Measurements from ENCODE around the gene SNX25.
"Not testable (repeated sequence)": the region's sequence is repeated elsewhere in the genome, so short reads cannot be mapped to it uniquely, and the experiment has no call there.

SNX25 gene

GRCh38 chr4:185344743-185345538 is 135.5 kb downstream of the SNX25 start:
- DNase-seq (ENCODE audit: low read depth) = no peak

- DNase-seq (ENCODE audit: low read depth) = no peak
These were observed 137.7 kb downstream of the SNX25 start for GRCh38 chr4:185346975-185347601.

GRCh38 chr4:185351691-185352090 is 142.3 kb downstream of the SNX25 start:
- no peak for DNase-seq (ENCODE audit: low read depth)

- no peak for DNase-seq (ENCODE audit: low read depth)
These were observed 142.8 kb downstream of the SNX25 start for GRCh38 chr4:185352202-185352601.

GRCh38 chr4:185352741-185353140 is 143.3 kb downstream of the SNX25 start:
- no peak for DNase-seq (ENCODE audit: low read depth)

- DNase-seq (ENCODE audit: low read depth) = no peak
These were observed 147.8 kb downstream of the SNX25 start for GRCh38 chr4:185357211-185357610.

GRCh38 chr4:185357733-185358440 is 148.5 kb downstream of the SNX25 start:
- no peak for DNase-seq (ENCODE audit: low read depth)

GRCh38 chr4:185358514-185358913 is 149.1 kb downstream of the SNX25 start:
- no peak for DNase-seq (ENCODE audit: low read depth)

GRCh38 chr4:185358959-185359358 is 149.6 kb downstream of the SNX25 start:
- no peak for DNase-seq (ENCODE audit: low read depth)

- no peak for DNase-seq (ENCODE audit: low read depth)
These were observed 150.5 kb downstream of the SNX25 start for GRCh38 chr4:185359767-185360446.

- no peak for DNase-seq (ENCODE audit: low read depth)
These were observed 152.5 kb downstream of the SNX25 start for GRCh38 chr4:185361872-185362271.

GRCh38 chr4:185362570-185362969 is 153.2 kb downstream of the SNX25 start:
- DNase-seq (ENCODE audit: low read depth) = not testable (repeated sequence)

GRCh38 chr4:185363251-185363650 is 153.9 kb downstream of the SNX25 start:
- no peak for DNase-seq (ENCODE audit: low read depth)

GRCh38 chr4:185364886-185365285 is 155.5 kb downstream of the SNX25 start:
- no peak for DNase-seq (ENCODE audit: low read depth)

GRCh38 chr4:185369731-185370130 is 160.3 kb downstream of the SNX25 start:
- no peak for DNase-seq (ENCODE audit: low read depth)

GRCh38 chr4:185370268-185370949 is 161.0 kb downstream of the SNX25 start:
- no peak for DNase-seq (ENCODE audit: low read depth)

GRCh38 chr4:185371702-185372101 is 162.3 kb downstream of the SNX25 start:
- DNase-seq (ENCODE audit: low read depth) = no peak

GRCh38 chr4:185374027-185374426 is 164.6 kb downstream of the SNX25 start:
- DNase-seq (ENCODE audit: low read depth) = no peak

- DNase-seq (ENCODE audit: low read depth) = no peak
These were observed 165.2 kb downstream of the SNX25 start for GRCh38 chr4:185374573-185374972.

GRCh38 chr4:185378264-185378663 is 168.9 kb downstream of the SNX25 start:
- no peak for DNase-seq (ENCODE audit: low read depth)

GRCh38 chr4:185379326-185380295 is 170.2 kb downstream of the SNX25 start:
- no peak for DNase-seq (ENCODE audit: low read depth)

Measured in stimulated activated CD8-positive, alpha-beta memory T cell treated with anti-CD3 and anti-CD28 coated beads, Interleukin-15, amount 100 ng/mL, for 1 hour (primary cell).